Panc1 (cell line): ENCODE measurements around the gene RABL3. TPM values are rescaled to one million over a fixed set of nuclear protein-coding genes. Genes with fewer than 3 reads are reported as not detected.
A peak's percentile ranks its signal among the peaks of the same experiment; 100 is the strongest.

ENCODE experiments used
- ATAC-seq: fragments of 200-7000 bp; cut with Tn5 transposase; 2 replicates; pipeline ENCODE4 v1.9.1; 2020; ENCODE audit warnings: mild to moderate bottlenecking, moderate library complexity
- BruUV-seq: library from RNA; stranded (reverse); fragments of 400-500 nt; replicated peaks from 2 replicates; lab custom pipeline; 2021; lab: Mats Ljungman, UMichigan
- CTCF ChIA-PET: fragments of 300-600 bp; sonication (Branson Sonifier 250); formaldehyde crosslinking; loops from one replicate; lab custom pipeline; 2022; ENCODE audit warnings: antibody characterized with exemption; lab: Charles Lee
- POLR2A ChIA-PET: fragments of 300-600 bp; sonication (Branson Sonifier 250); formaldehyde crosslinking; loops from one replicate; lab custom pipeline; 2022; ENCODE audit warnings: antibody characterized with exemption; lab: Charles Lee
- DNase-seq: peaks from one replicate; pipeline ENCODE4 v3.0.0-alpha.2; 2010; ENCODE audit warnings: low read depth, low spot score
- H3K27ac ChIP-seq: 2 replicates; pipeline ENCODE4 v1.5.1; 2011; ENCODE audit warnings: mild to moderate bottlenecking, low read length, inconsistent platforms
- H3K27me3 ChIP-seq: fragments of 200-500 bp; sonication (Bioruptor generic); 2 replicates; pipeline ENCODE4 v1.6.0; 2014; ENCODE audit warnings: low read length, inconsistent platforms; ENCODE audit not compliant: control insufficient read depth, insufficient read depth
- H3K36me3 ChIP-seq: fragments of 200-500 bp; sonication (Bioruptor generic); 2 replicates; pipeline ENCODE4 v1.5.1; 2014; ENCODE audit warnings: inconsistent platforms, mild to moderate bottlenecking, low read length, moderate library complexity; ENCODE audit not compliant: control insufficient read depth, insufficient read depth
- H3K4me1 ChIP-seq: 2 replicates; pipeline ENCODE4 v1.5.1; 2011; ENCODE audit warnings: inconsistent platforms, mild to moderate bottlenecking, low read length, moderate library complexity; ENCODE audit not compliant: control insufficient read depth, insufficient read depth
- H3K4me3 ChIP-seq, 2 experiments: 2 replicates each; pipeline ENCODE4 v1.5.1; 2011 to 2012; ENCODE audit warnings: low read depth in 2 of 2, low read length in 2 of 2, mild to moderate bottlenecking in 2 of 2, inconsistent platforms in 1 of 2, moderate library complexity in 1 of 2
- H3K9me3 ChIP-seq: fragments of 200-500 bp; sonication (Bioruptor generic); 2 replicates; pipeline ENCODE4 v1.5.1; 2014; ENCODE audit warnings: low read depth, mild to moderate bottlenecking, inconsistent platforms, low read length, moderate library complexity; ENCODE audit not compliant: control insufficient read depth, insufficient read depth
- POLR2AphosphoS5 ChIP-seq: IDR thresholded peaks from 2 replicates; pipeline ENCODE4 v1.6.1; 2012; ENCODE audit warnings: mild to moderate bottlenecking, low read depth, low read length, moderate library complexity
- REST ChIP-seq, 2 experiments: IDR thresholded peaks; 2 replicates each; pipeline ENCODE4 v1.6.1; 2011 to 2012; ENCODE audit warnings: low read depth in 2 of 2, control low read depth in 1 of 2, low read length in 1 of 2, mild to moderate bottlenecking in 1 of 2, moderate library complexity in 1 of 2; ENCODE audit not compliant: insufficient read depth in 1 of 2
- SIN3A ChIP-seq: IDR thresholded peaks from 2 replicates; pipeline ENCODE4 v1.6.1; 2012; ENCODE audit warnings: low read depth, mild to moderate bottlenecking, low read length, moderate library complexity, borderline replicate concordance; ENCODE audit not compliant: insufficient read depth
- TCF7L2 ChIP-seq: IDR thresholded peaks from 2 replicates; pipeline ENCODE4 v1.6.1; 2011; ENCODE audit warnings: mild to moderate bottlenecking, low read depth, low read length, inconsistent platforms
- in situ Hi-C: cut with HindIII; loops from 2 replicates; pipeline ENCODE4 v1.10.0; 2016; ENCODE audit warnings: low sequenced_read_pairs, low pct_unique_long_range_greater_than_20kb
- intact Hi-C: fragments of 100-400 bp; cut with micrococcal nuclease; formaldehyde crosslinking; loops from one replicate; pipeline ENCODE4 v1.10.0; 2022; ENCODE audit not compliant: unreplicated experiment
- total RNA-seq: library from RNA; stranded (reverse); gene quantifications from one replicate; pipeline ENCODE4 v1.2.1, GENCODE V29; 2021; ENCODE audit not compliant: unreplicated experiment
- TF ChIP-seq, protein P1 (sequence below): fragments of 450-650 bp; IDR thresholded peaks from 2 replicates; pipeline ENCODE4 v1.5.1; 2017; ENCODE audit warnings: mild to moderate bottlenecking

Gene RABL3
- total RNA-seq, 1 experiment from 2014 or later: 15.8 TPM

DNA sequence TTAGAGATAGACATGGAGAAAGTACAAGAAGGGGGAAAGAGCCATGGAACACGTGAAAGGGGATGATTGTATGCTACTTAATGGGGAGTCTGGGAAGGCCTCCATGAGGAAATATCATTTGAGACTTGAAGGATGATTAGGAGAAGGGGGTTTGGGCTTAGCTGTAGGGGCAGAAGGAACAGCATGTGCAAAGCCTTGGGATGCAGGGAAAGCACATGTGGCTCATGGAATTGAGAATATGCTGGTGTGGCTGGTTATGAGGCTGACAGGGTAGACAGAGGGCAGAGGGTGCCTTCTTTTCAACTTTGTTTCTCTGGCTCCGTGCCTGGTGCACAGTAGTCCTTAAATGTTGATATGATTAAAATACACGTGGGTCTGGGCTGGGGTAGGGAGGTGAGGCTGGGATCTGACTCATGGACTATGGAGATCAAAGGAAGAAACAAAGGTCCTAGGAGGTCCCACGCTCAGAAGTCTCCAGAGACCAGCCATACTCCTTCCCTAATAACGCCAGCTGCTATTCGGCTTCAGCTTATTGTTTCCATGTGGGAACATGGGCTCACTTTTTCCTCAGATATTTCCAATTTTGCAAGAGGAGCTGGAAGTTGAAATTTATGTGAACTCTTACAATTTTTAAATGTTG lies 1.4 kb upstream of the RABL3 start:
- ATAC-seq (no peak), DNase-seq (no peak)
- Histone ChIP-seq H3K27ac (peak overlapping the region; percentile 99), H3K4me3 (peak overlapping the region; percentile 91 to 98), H3K9me3 (no peaks in the 10 kb centered on the region), H3K27me3 (no peaks in the 10 kb centered on the region), H3K36me3 (no peaks in the 10 kb centered on the region; the same call in 1 of the 2 replicates), H3K4me1 (peaks cover 15% of the 10 kb centered on the region)
- ChIA-PET POLR2A (no interaction called here), CTCF (no interaction called here)
- TF ChIP-seq, protein P1, sequence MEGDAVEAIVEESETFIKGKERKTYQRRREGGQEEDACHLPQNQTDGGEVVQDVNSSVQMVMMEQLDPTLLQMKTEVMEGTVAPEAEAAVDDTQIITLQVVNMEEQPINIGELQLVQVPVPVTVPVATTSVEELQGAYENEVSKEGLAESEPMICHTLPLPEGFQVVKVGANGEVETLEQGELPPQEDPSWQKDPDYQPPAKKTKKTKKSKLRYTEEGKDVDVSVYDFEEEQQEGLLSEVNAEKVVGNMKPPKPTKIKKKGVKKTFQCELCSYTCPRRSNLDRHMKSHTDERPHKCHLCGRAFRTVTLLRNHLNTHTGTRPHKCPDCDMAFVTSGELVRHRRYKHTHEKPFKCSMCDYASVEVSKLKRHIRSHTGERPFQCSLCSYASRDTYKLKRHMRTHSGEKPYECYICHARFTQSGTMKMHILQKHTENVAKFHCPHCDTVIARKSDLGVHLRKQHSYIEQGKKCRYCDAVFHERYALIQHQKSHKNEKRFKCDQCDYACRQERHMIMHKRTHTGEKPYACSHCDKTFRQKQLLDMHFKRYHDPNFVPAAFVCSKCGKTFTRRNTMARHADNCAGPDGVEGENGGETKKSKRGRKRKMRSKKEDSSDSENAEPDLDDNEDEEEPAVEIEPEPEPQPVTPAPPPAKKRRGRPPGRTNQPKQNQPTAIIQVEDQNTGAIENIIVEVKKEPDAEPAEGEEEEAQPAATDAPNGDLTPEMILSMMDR: no peak
- TF ChIP-seq TCF7L2: no peak
- TF ChIP-seq POLR2AphosphoS5: no peak
- no peak for TF ChIP-seq REST (IDR thresholded peaks at IDR 0.05; ENCODE audit: insufficient read depth in 1 of 2, low read depth in 2 of 2, low read length in 1 of 2)
- no peak for TF ChIP-seq SIN3A
- intact Hi-C loops (no loop called here), in situ Hi-C loops (no loop called here)
- no TSS peak for BruUV-seq

GRCh38 chr3:120742849-120743365 lies 591 bp upstream of the RABL3 start:
- no peaks in the 10 kb centered on the region for H3K9me3 ChIP-seq
- no peak for DNase-seq
- in situ Hi-C loops (no loop called here), intact Hi-C loops (no loop called here)
- peak overlapping the region; percentile 99 for H3K27ac ChIP-seq
- TF ChIP-seq REST (IDR thresholded peaks at IDR 0.05; ENCODE audit: insufficient read depth in 1 of 2, low read depth in 2 of 2, low read length in 1 of 2): no peak
- no peak for TF ChIP-seq POLR2AphosphoS5
- no peak for TF ChIP-seq SIN3A
- no peak for TF ChIP-seq TCF7L2
- TF ChIP-seq, protein P1: no peak
- no peaks in the 10 kb centered on the region; the same call in 1 of the 2 replicates for H3K36me3 ChIP-seq
- BruUV-seq: TSS peak; percentile 88
- ATAC-seq: peak; percentile 39
- H3K4me3 ChIP-seq: peak overlapping the region; percentile 91 to 98
- ChIA-PET CTCF (no interaction called here), POLR2A (interaction anchor here (1.6 kb wide), 1 partner anchor 147 kb away, joined by 4 read pairs; the partner anchor contains the start of gene NDUFB4)
- peaks cover 15% of the 10 kb centered on the region for H3K4me1 ChIP-seq
- no peaks in the 10 kb centered on the region for H3K27me3 ChIP-seq
